ENCODE results near the gene MBP. TPM values are rescaled to one million over a fixed set of nuclear protein-coding genes. Genes with fewer than 3 reads are reported as not detected.

The MBP gene
- total and polyA plus RNA-seq, 10 of the 15 experiments (the other 5 are each of a cell fraction or from before 2014, with no cell fraction given), result 12.2 to 67.8 (median 42.1) TPM

- BruUV-seq (replicated peaks), result no TSS peak
- RAD21 ChIA-PET (ENCODE audit: unreplicated experiment), result interaction anchor here (0.7 kb wide), 1 partner anchor 178 kb away, joined by 3 read pairs; no protein-coding TSS in a partner anchor
- Histone ChIP-seq H4K20me1 (ENCODE audit: control insufficient read depth, insufficient read depth) (no peaks in the 10 kb centered on the region), H3K9ac (ENCODE audit: control insufficient read depth, insufficient read depth, low read length) (no peak overlapping the region), H3K79me2 (ENCODE audit: control insufficient read depth, insufficient read depth, low read length) (peaks cover 3% of the 10 kb centered on the region), H3K27me3 (replicated peaks in 1 of 2; ENCODE audit: control insufficient read depth in 2 of 2, insufficient read depth in 2 of 2, low read length in 1 of 2) (no peaks in the 10 kb centered on the region), H3K4me3 (no peak overlapping the region), H3K4me1 (ENCODE audit: control insufficient read depth, insufficient read depth, low read length) (no peaks in the 10 kb centered on the region), H3K4me2 (ENCODE audit: control insufficient read depth, insufficient read depth) (no peak overlapping the region), H3K36me3 (ENCODE audit: control insufficient read depth in 2 of 2, insufficient read depth in 2 of 2, low read length in 1 of 2) (peaks cover 2 to 5% of the 10 kb centered on the region in 2 experiments; a peak in 3 of 4 replicates), H3K27ac (ENCODE audit: control insufficient read depth, insufficient read depth) (no peak overlapping the region), H2AFZ (ENCODE audit: control insufficient read depth, low read depth, low read length) (no peak overlapping the region), H3K9me3 (replicated peaks; ENCODE audit: control insufficient read depth, insufficient read depth, low read length) (no peaks in the 10 kb centered on the region)
- ATAC-seq (no peak), DNase-seq (ENCODE audit: low read depth, low spot score) (no peak), FAIRE-seq (no peak)
- intact Hi-C loops (cut with micrococcal nuclease; ENCODE audit: unreplicated experiment) (no loop called here), in situ Hi-C loops (cut with MboI) (no loop called here)
- CTCF ChIA-PET, result interaction anchor here (1.2 to 2.5 kb wide), 2 partner anchors 19 to 35 kb away, joined by 3 to 9 read pairs; no protein-coding TSS in a partner anchor
- POLR2A ChIA-PET, result no interaction called here
- WGBS (ENCODE audit: insufficient coverage, insufficient replicate concordance, low lambda C conversion rate, missing lambda C conversion rate), result 77% methylated on average over 12 of the region's 12 CpGs
- TF ChIP-seq ASH2L (IDR thresholded peaks at IDR 0.05; ENCODE audit: borderline replicate concordance, low read depth) (no peak), BCL3 (IDR thresholded peaks at IDR 0.05; ENCODE audit: borderline replicate concordance, insufficient read depth, low read depth, low read length, poor library complexity, severe bottlenecking) (peak; percentile 9)
- SMC1A ChIA-PET (ENCODE audit: uncharacterized antibody, unreplicated experiment), result interaction anchor here (0.7 to 1.5 kb wide), 2 partner anchors 11 to 35 kb away, joined by 3 to 5 read pairs; no protein-coding TSS in a partner anchor
These were observed 97.0 kb downstream of the MBP start for GRCh38 chr18:77035380-77036187.

GRCh38 chr18:77033575-77033974 is 99.0 kb downstream of the MBP start:
- BruUV-seq (replicated peaks), result no TSS peak

More at GRCh38 chr18:77033575-77033974, 99.0 kb downstream of the MBP start:
- Histone ChIP-seq H3K9me3 (replicated peaks; ENCODE audit: control insufficient read depth, insufficient read depth, low read length) (no peaks in the 10 kb centered on the region), H4K20me1 (ENCODE audit: control insufficient read depth, insufficient read depth) (no peaks in the 10 kb centered on the region), H3K4me3 (no peak overlapping the region), H3K27me3 (replicated peaks in 1 of 2; ENCODE audit: control insufficient read depth in 2 of 2, insufficient read depth in 2 of 2, low read length in 1 of 2) (no peaks in the 10 kb centered on the region), H3K36me3 (ENCODE audit: control insufficient read depth in 2 of 2, insufficient read depth in 2 of 2, low read length in 1 of 2) (peaks cover 2 to 5% of the 10 kb centered on the region in 2 experiments; a peak in 3 of 4 replicates), H3K9ac (ENCODE audit: control insufficient read depth, insufficient read depth, low read length) (no peak overlapping the region), H3K4me1 (ENCODE audit: control insufficient read depth, insufficient read depth, low read length) (no peaks in the 10 kb centered on the region), H3K79me2 (ENCODE audit: control insufficient read depth, insufficient read depth, low read length) (peaks cover 3% of the 10 kb centered on the region), H3K27ac (ENCODE audit: control insufficient read depth, insufficient read depth) (no peak overlapping the region), H3K4me2 (ENCODE audit: control insufficient read depth, insufficient read depth) (no peak overlapping the region), H2AFZ (ENCODE audit: control insufficient read depth, low read depth, low read length) (no peak overlapping the region)
- ChIA-PET CTCF (no interaction called here), RAD21 (ENCODE audit: unreplicated experiment) (no interaction called here), POLR2A (no interaction called here), SMC1A (ENCODE audit: uncharacterized antibody, unreplicated experiment) (no interaction called here)
- TF ChIP-seq EGR1 (IDR thresholded peaks at IDR 0.05; ENCODE audit: borderline replicate concordance in 1 of 2, low read depth in 2 of 2, low read length in 2 of 2) (no peak), YY1 (IDR thresholded peaks at IDR 0.05; ENCODE audit: low read depth, low read length) (no peak), POU2F2 (IDR thresholded peaks at IDR 0.05; ENCODE audit: borderline replicate concordance, low read depth, low read length) (no peak), NKRF (conservative IDR thresholded peaks at IDR 0.05) (no peak), PML (IDR thresholded peaks at IDR 0.05; ENCODE audit: low read length) (no peak), KDM1A (IDR thresholded peaks at IDR 0.05; ENCODE audit: borderline replicate concordance) (no peak), MEF2B (IDR thresholded peaks at IDR 0.05; ENCODE audit: partially characterized antibody, poor library complexity, severe bottlenecking) (no peak), ZNF217 (IDR thresholded peaks at IDR 0.05) (no peak), TCF12 (IDR thresholded peaks at IDR 0.05; ENCODE audit: low read depth, low read length) (no peak), NR2C1 (IDR thresholded peaks at IDR 0.05) (no peak), CHD4 (IDR thresholded peaks at IDR 0.05) (no peak), NFYA (IDR thresholded peaks at IDR 0.05; ENCODE audit: borderline replicate concordance, low read depth, low read length) (no peak)
- ATAC-seq (no peak), FAIRE-seq (no peak), DNase-seq (ENCODE audit: low read depth, low spot score) (no peak)
- 97% methylated on average over 3 of the region's 3 CpGs for WGBS (ENCODE audit: insufficient coverage, insufficient replicate concordance, low lambda C conversion rate, missing lambda C conversion rate)
- in situ Hi-C loops (cut with MboI), result no loop called here
- intact Hi-C loops (cut with micrococcal nuclease; ENCODE audit: unreplicated experiment), result no loop called here

Data from GM12878 (cell line).